ENCODE data around the gene ACTL7A.
"Not testable (repeated sequence)": the region's sequence is repeated elsewhere in the genome, so short reads cannot be mapped to it uniquely, and the experiment has no call there.

The ACTL7A gene

DNA sequence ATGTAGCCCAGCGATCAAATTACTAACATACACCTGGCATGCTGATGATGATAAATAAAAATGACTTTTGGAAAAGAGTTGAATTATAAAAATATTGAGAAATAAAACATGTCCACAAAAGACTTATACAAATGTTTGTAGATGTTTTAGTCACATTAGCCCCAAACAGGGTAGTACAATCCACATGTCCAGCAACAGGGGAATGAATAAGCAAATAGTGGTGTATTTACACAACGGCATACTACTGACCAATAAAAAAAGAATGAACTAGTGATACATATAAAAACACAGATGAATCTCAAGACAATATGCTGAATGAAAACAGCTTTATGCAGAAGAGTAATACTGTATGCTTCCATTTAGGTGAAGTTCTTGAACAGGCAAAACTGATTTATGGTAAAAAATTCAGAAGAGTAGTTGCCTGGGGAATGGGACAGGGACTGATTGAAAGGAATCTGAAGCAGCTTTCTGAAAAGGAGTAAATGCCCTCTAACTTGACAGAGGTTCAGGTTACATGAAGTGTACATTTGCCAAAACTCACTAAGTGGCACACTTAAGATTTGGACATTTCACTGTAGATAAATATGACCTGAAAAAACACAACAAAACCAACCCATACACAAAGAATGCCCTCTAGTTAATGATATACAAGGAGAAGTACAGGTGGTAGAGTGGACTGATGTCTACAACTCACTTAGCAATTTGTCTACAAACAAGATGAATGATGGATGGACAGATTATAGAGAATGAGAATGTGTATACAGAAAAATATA lies 35.4 kb downstream of the ACTL7A start:
- H3K27me3 Mint-ChIP-seq (ENCODE audit: low read depth, poor library complexity) = no peaks in the 10 kb centered on the region
- no peak overlapping the region for H3K27ac Mint-ChIP-seq
- no peak overlapping the region for H3K4me3 Mint-ChIP-seq
- TF ChIP-seq, protein P1, sequence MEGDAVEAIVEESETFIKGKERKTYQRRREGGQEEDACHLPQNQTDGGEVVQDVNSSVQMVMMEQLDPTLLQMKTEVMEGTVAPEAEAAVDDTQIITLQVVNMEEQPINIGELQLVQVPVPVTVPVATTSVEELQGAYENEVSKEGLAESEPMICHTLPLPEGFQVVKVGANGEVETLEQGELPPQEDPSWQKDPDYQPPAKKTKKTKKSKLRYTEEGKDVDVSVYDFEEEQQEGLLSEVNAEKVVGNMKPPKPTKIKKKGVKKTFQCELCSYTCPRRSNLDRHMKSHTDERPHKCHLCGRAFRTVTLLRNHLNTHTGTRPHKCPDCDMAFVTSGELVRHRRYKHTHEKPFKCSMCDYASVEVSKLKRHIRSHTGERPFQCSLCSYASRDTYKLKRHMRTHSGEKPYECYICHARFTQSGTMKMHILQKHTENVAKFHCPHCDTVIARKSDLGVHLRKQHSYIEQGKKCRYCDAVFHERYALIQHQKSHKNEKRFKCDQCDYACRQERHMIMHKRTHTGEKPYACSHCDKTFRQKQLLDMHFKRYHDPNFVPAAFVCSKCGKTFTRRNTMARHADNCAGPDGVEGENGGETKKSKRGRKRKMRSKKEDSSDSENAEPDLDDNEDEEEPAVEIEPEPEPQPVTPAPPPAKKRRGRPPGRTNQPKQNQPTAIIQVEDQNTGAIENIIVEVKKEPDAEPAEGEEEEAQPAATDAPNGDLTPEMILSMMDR (IDR thresholded peaks at IDR 0.05) = no peak
- peaks cover 67% of the 10 kb centered on the region for H3K36me3 Mint-ChIP-seq (ENCODE audit: low read depth)
- DNase-seq = no peak
- H3K9me3 Mint-ChIP-seq = no peaks in the 10 kb centered on the region
- no peaks in the 10 kb centered on the region for H3K4me1 Mint-ChIP-seq

- not testable (repeated sequence) for H3K4me1 Mint-ChIP-seq; H3K4me3 Mint-ChIP-seq; DNase-seq; H3K27me3 Mint-ChIP-seq (ENCODE audit: low read depth, poor library complexity); H3K27ac Mint-ChIP-seq; H3K9me3 Mint-ChIP-seq
- H3K36me3 Mint-ChIP-seq (ENCODE audit: low read depth) = peaks cover 69% of the 10 kb centered on the region
Measured at GRCh38 chr9:108899023-108899695, 37.1 kb downstream of the ACTL7A start.

DNA sequence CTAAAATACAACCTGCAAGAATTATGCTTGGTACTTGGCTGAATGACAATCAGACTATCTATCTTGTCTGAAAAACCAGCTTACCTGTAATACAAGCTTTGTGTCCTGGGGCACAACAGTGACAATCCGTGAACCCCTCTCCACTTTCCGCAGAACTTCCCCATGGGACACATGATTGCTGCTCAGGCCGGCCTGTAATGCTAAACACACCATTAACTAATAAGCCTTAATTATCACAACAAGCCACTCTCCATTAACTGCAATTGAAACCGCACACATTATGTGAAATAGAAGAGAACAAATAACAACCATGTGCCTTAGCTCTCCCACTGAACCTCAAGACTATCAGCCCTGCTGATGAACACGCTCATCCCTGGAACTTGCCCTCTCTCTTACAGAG lies 38.1 kb downstream of the ACTL7A start:
- Mint-ChIP-seq H3K27ac (peak overlapping the region; percentile 26), H3K36me3 (ENCODE audit: low read depth) (peaks cover 67% of the 10 kb centered on the region), H3K27me3 (ENCODE audit: low read depth, poor library complexity) (no peaks in the 10 kb centered on the region), H3K9me3 (no peaks in the 10 kb centered on the region), H3K4me3 (no peak overlapping the region), H3K4me1 (no peaks in the 10 kb centered on the region)
- DNase-seq = no peak
- TF ChIP-seq, protein P1 (IDR thresholded peaks at IDR 0.05) = no peak

GRCh38 chr9:108903420-108904103 lies 41.5 kb downstream of the ACTL7A start:
- Mint-ChIP-seq H3K4me1 (no peaks in the 10 kb centered on the region), H3K4me3 (no peak overlapping the region), H3K27ac (no peak overlapping the region), H3K27me3 (ENCODE audit: low read depth, poor library complexity) (no peaks in the 10 kb centered on the region), H3K9me3 (no peaks in the 10 kb centered on the region), H3K36me3 (ENCODE audit: low read depth) (peaks cover 57% of the 10 kb centered on the region)
- TF ChIP-seq, protein P1 (IDR thresholded peaks at IDR 0.05) = no peak
- no peak for DNase-seq

DNA sequence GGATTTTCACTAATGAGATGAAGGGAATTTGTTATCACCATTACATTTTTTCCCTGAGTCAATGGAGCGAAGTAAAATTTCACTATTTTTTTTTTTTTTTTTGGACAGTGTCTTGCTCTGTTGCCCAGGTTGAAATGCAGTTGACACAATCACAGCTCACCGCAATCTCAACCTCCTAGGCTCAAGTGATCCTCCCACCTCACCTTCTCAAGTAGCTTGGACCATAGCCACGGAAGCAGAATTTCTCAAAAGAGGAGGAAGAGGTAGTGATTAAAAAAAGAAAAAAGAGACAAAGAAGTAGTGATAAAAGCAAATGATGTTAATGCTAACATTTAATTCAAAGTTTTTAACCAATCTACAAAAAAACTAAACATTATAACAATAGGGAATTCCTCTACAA lies 42.1 kb downstream of the ACTL7A start:
- DNase-seq = no peak
- no peaks in the 10 kb centered on the region for H3K27me3 Mint-ChIP-seq (ENCODE audit: low read depth, poor library complexity)
- no peak overlapping the region for H3K27ac Mint-ChIP-seq
- TF ChIP-seq, protein P1 (IDR thresholded peaks at IDR 0.05) = no peak
- H3K36me3 Mint-ChIP-seq (ENCODE audit: low read depth) = peaks cover 57% of the 10 kb centered on the region
- H3K4me1 Mint-ChIP-seq = no peaks in the 10 kb centered on the region
- no peak overlapping the region for H3K4me3 Mint-ChIP-seq
- no peaks in the 10 kb centered on the region for H3K9me3 Mint-ChIP-seq

DNA sequence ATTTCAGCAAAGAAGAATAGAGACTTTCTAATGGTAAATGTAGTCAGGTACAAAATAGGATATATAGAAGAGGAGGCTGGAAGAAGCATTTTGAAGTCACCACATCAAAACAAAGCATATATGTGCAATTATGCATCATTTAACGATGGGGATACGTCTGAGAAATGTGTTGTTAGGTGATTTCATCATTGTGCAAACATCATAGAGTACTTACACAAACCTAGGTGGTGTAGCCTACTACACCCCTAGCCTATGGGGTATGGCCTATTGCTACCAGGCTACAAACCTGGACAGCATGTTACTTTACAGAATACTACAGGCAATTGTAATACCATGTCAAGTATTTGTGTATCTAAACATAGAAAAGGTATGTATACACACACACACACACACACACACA lies 43.4 kb downstream of the ACTL7A start:
- Mint-ChIP-seq H3K4me3 (no peak overlapping the region), H3K27ac (no peak overlapping the region), H3K4me1 (no peaks in the 10 kb centered on the region), H3K9me3 (no peaks in the 10 kb centered on the region), H3K27me3 (ENCODE audit: low read depth, poor library complexity) (no peaks in the 10 kb centered on the region), H3K36me3 (ENCODE audit: low read depth) (peaks cover 58% of the 10 kb centered on the region)
- no peak for DNase-seq
- TF ChIP-seq, protein P1 (IDR thresholded peaks at IDR 0.05) = no peak
